Stomach (tissue), 9 donors: ENCODE measurements around the gene FBN2. TPM values are rescaled to one million over a fixed set of nuclear protein-coding genes. Genes with fewer than 3 reads are reported as not detected.

ENCODE experiments used
- DNase-seq, 2 donors: peaks; one replicate each; pipeline versions ENCODE4 v3.0.0 to v3.0.0-alpha.2; 2013 to 2019
- H3K27ac ChIP-seq, 5 donors: fragments of 200-600 bp in 4 of 5; sonication (generic) in 4 of 5; one replicate each; pipeline ENCODE4 v1.5.1; 2013 to 2019; ENCODE audit warnings: mild to moderate bottlenecking in 1 of 5, moderate library complexity in 1 of 5
- H3K27me3 ChIP-seq, 3 donors: fragments of 200-600 bp; sonication (generic); one replicate each; pipeline ENCODE4 v1.5.1; 2017 to 2019; ENCODE audit warnings: mixed run types in 1 of 3
- H3K36me3 ChIP-seq, 4 donors: fragments of 200-600 bp; sonication (generic); 1 replicate in 3 of 4; 2 replicates in 1 of 4; pipeline ENCODE4 v1.5.1; 2016 to 2019
- H3K4me1 ChIP-seq, 4 donors: fragments of 200-600 bp; sonication (generic); one replicate each; pipeline ENCODE4 v1.5.1; 2016 to 2019
- H3K4me3 ChIP-seq, 4 donors: fragments of 200-600 bp; sonication (generic) in 3 of 4; one replicate each; pipeline ENCODE4 v1.5.1; 2016 to 2019; ENCODE audit warnings: mild to moderate bottlenecking in 1 of 4
- H3K9me3 ChIP-seq, 4 donors: fragments of 200-600 bp; sonication (generic); one replicate each; pipeline ENCODE4 v1.5.1; 2016 to 2019
- CTCF ChIP-seq, 7 experiments: fragments of 450-650 bp in 4 of 7; fragments of 200-600 bp in 3 of 7; sonication (generic) in 3 of 7; IDR thresholded peaks; one replicate each; pipeline ENCODE4 v1.5.1; 2016 to 2019; ENCODE audit warnings: antibody characterized with exemption in 7 of 7, control low read depth in 2 of 7, mild to moderate bottlenecking in 1 of 7
- EP300 ChIP-seq: sonication (generic); formaldehyde crosslinking; IDR thresholded peaks from one replicate; pipeline ENCODE4 v1.6.1; 2017; ENCODE audit warnings: antibody characterized with exemption
- POLR2A ChIP-seq, 4 donors: fragments of 450-650 bp; IDR thresholded peaks; one replicate each; pipeline ENCODE4 v1.6.1; 2016; ENCODE audit warnings: antibody characterized with exemption in 4 of 4, control low read depth in 2 of 4, mild to moderate bottlenecking in 1 of 4, moderate library complexity in 1 of 4
- POLR2AphosphoS5 ChIP-seq, 3 donors: sonication (generic); formaldehyde crosslinking; IDR thresholded peaks; one replicate each; pipeline ENCODE4 v1.6.1; 2016; ENCODE audit warnings: antibody characterized with exemption in 3 of 3
- WGBS, 5 donors: extraction: QIAGEN DNeasy Blood & Tissue Kit in 3 of 5; methylation state at CpG; one replicate each; pipeline versions ENCODE4 v1.1.5 to v1.1.7; 2013 to 2018; 5-methylcytosine and 5-hydroxymethylcytosine counted together
- intact Hi-C: fragments of 100-400 bp; cut with DNase I; formaldehyde crosslinking; loops from one replicate; pipeline ENCODE4 v1.15.1; 2023; ENCODE audit warnings: low total_unique reads
- polyA plus RNA-seq, 3 donors: library from polyadenylated mRNA; stranded (reverse); fragments of 200-250 nt; gene quantifications; one replicate each; pipeline ENCODE4 v1.2.3, GENCODE V29; 2013
- total RNA-seq, 5 donors: library from RNA; depleted of rRNA; stranded (reverse); fragments of >200 nt; gene quantifications; one replicate each; pipeline versions ENCODE4 v1.1.0 to v1.2.3, GENCODE V29; 2014 to 2016
- donor health status: healthy with polysubstance abuse.
- donor health status: Bipolar disorder and iron deficiency.
- donor health status: healthy.

The FBN2 gene
- total and polyA plus RNA-seq, 8 donors, result under 0.01 to 42.8 (median 1.9) TPM

- no peaks in the 10 kb centered on the region for H3K36me3 ChIP-seq
- H3K27me3 ChIP-seq, result no peaks in the 10 kb centered on the region
- WGBS, 5 donors, result 71 to 82% (median 79%) methylated on average over 3 of the region's 3 CpGs
- no peak overlapping the region for H3K4me3 ChIP-seq
- peaks cover 0 to 3% (median 0%) of the 10 kb centered on the region in 4 donors for H3K9me3 ChIP-seq
- no peak for DNase-seq
- intact Hi-C loops, result no loop called here
- H3K27ac ChIP-seq, result no peak overlapping the region
- TF ChIP-seq POLR2A (IDR thresholded peaks at IDR 0.05) (no peak), EP300 (no peak), CTCF (IDR thresholded peaks at IDR 0.05) (no peak), POLR2AphosphoS5 (IDR thresholded peaks at IDR 0.05) (no peak)
- H3K4me1 ChIP-seq, result no peaks in the 10 kb centered on the region
Observed at GRCh38 chr5:128579093-128579492, 41.0 kb upstream of the FBN2 start.

GRCh38 chr5:128574041-128574440 is 36.0 kb upstream of the FBN2 start:
- Histone ChIP-seq H3K4me1 (no peaks in the 10 kb centered on the region), H3K27ac (no peak overlapping the region), H3K4me3 (no peak overlapping the region), H3K27me3 (no peaks in the 10 kb centered on the region), H3K36me3 (no peaks in the 10 kb centered on the region), H3K9me3 (peaks cover 0 to 3% (median 0%) of the 10 kb centered on the region in 4 donors)
- TF ChIP-seq EP300 (no peak), POLR2A (IDR thresholded peaks at IDR 0.05) (no peak), POLR2AphosphoS5 (IDR thresholded peaks at IDR 0.05) (no peak), CTCF (IDR thresholded peaks at IDR 0.05) (no peak)
- no peak for DNase-seq
- WGBS, 5 donors, result 77 to 94% (median 91%) methylated on average over 1 of the region's 1 CpG
- intact Hi-C loops, result no loop called here

- 84 to 91% (median 86%) methylated on average over 2 of the region's 2 CpGs for WGBS, 5 donors
- TF ChIP-seq POLR2AphosphoS5 (IDR thresholded peaks at IDR 0.05) (no peak), POLR2A (IDR thresholded peaks at IDR 0.05) (no peak), EP300 (no peak), CTCF (IDR thresholded peaks at IDR 0.05) (no peak)
Observed at GRCh38 chr5:128572930-128573319, 34.9 kb upstream of the FBN2 start.

GRCh38 chr5:128572051-128572929 is 34.2 kb upstream of the FBN2 start:
- DNase-seq, result peak in 1 of 2 donors; percentile 12
- 63 to 74% (median 68%) methylated on average over 4 of the region's 4 CpGs for WGBS, 5 donors
- Histone ChIP-seq H3K36me3 (no peaks in the 10 kb centered on the region), H3K27me3 (no peaks in the 10 kb centered on the region), H3K4me3 (no peak overlapping the region), H3K27ac (no peak overlapping the region), H3K9me3 (peaks cover 0 to 3% (median 0%) of the 10 kb centered on the region in 4 donors), H3K4me1 (no peaks in the 10 kb centered on the region)
- intact Hi-C loops, result no loop called here
- no peak for TF ChIP-seq POLR2A (IDR thresholded peaks at IDR 0.05)
- no peak for TF ChIP-seq CTCF (IDR thresholded peaks at IDR 0.05)
- TF ChIP-seq EP300, result no peak
- TF ChIP-seq POLR2AphosphoS5 (IDR thresholded peaks at IDR 0.05), result no peak

More at GRCh38 chr5:128572930-128573319, 34.9 kb upstream of the FBN2 start:
- intact Hi-C loops, result no loop called here
- DNase-seq, result no peak
- no peaks in the 10 kb centered on the region for H3K36me3 ChIP-seq
- no peak overlapping the region for H3K4me3 ChIP-seq
- H3K27ac ChIP-seq, result no peak overlapping the region
- no peaks in the 10 kb centered on the region for H3K4me1 ChIP-seq
- peaks cover 0 to 3% (median 0%) of the 10 kb centered on the region in 4 donors for H3K9me3 ChIP-seq
- H3K27me3 ChIP-seq, result no peaks in the 10 kb centered on the region
